GM21390 (cell line): ENCODE measurements around the gene NOTCH4.

Source experiments
- ATAC-seq: cut with Tn5 transposase; IDR thresholded peaks from one replicate; pipeline ENCODE4 v1.9.1; 2021; ENCODE audit not compliant: unreplicated experiment

Gene NOTCH4

DNA sequence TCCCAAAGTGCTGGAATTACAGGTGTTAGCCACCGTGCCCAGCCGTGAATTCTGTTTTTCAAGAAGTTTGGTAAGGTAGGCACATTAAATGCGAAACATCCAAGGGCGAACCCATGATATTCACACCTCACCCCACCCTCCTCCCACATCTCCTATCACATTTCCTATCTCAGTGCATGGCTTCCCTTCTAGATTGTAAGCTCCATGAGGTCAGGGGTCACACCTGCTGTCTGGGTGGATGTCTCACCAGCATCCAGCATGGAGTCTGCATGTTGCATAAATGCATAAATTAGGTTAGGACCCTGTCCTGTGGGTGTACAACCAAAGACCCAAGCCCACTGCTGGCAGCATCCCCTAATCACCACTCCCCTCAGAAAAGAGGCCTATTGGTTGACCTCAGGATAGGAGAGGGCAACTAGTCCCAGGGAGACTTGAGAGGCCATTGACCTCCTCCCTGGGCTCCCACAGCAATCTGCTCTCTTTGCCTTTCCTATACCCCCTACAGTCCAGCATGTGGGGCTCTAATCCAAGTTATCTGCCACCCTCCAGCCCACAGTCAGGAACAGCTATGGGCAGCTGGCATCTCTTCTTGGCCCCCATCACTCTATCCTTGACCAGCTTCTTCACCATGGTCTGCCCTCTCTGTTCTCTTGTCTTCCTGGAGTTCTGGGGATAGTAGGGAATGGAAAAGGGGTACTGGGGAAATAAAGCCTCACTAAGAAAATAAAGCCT is 76.3 kb downstream of the NOTCH4 start:
- no peak for ATAC-seq

DNA sequence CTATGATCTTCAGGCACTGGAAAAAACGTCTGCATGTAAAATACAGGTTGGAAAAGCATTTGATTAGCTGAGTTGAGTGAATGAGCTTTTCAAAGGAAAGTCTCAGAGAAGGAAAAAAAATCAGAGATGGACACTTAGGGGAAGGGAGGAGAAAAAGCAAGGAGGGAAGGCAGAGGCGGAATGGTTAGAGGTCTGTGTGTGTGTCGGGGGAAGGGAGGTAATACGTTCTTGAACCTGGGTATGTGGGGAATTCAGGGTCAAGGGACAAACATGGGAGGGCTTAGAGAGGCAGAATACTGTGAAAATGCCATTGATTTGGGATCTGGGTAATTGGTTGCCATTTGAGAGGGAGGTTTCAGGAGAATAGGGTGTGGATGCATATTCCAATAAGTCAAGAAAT is 77.2 kb downstream of the NOTCH4 start:
- no peak for ATAC-seq

DNA sequence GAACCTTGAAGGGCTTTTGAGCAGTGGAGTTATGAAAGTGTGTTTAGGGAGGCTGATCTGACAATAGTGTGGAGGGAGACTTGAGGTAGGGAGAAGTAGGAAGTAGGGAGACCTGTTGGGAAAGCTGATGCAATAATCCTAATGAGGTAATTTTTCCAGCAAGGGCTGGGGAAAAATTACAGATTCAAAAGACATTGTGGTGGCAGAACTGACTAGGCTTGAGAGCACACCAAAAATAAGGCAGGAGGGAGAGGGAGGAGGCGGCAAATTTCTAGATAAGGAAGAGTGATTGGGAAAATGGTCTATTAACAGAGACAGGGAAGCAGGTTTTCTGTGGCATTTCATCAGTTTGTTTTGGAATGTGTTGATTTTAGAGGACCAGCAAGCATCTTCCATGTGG is 77.6 kb downstream of the NOTCH4 start:
- no peak for ATAC-seq
